OCI-LY1 (cell line): ENCODE data around the gene PRR5L.

Source experiments
- EZH2 ChIP-seq: fragments of 200-600 bp; sonication (generic), shearing (Covaris generic); IDR thresholded peaks from 2 replicates; pipeline ENCODE4 v1.8.0; 2017; ENCODE audit warnings: borderline replicate concordance, mixed run types, mild to moderate bottlenecking, antibody characterized with exemption, low read length, moderate library complexity, mixed read lengths
- TF ChIP-seq, protein P1 (sequence below): fragments of 200-600 bp; sonication (generic), shearing (Covaris generic); IDR thresholded peaks from 2 replicates; pipeline ENCODE4 v1.5.1; 2017; ENCODE audit warnings: mild to moderate bottlenecking, antibody characterized with exemption, low read length, moderate library complexity, mixed read lengths

DNA sequence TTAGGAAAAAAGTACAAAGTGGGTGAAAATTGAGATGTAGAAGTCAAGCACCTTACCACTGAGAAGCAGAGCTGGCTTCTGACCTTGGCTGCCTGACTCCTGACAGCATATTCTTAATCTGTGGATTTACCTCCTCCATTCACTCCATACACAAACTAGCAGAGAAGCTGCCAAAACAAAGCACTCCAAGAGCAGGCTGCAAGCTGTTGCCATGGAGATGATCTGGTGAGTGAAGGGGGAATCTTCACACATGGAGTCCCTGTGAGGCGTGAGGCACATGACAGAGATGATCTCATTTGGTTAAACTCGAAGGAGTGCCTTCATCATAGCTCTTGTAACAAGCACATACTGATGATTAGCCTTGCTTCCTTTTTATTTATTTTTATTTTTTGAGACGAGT, 23.0 kb upstream of the PRR5L start:
- TF ChIP-seq, protein P1, sequence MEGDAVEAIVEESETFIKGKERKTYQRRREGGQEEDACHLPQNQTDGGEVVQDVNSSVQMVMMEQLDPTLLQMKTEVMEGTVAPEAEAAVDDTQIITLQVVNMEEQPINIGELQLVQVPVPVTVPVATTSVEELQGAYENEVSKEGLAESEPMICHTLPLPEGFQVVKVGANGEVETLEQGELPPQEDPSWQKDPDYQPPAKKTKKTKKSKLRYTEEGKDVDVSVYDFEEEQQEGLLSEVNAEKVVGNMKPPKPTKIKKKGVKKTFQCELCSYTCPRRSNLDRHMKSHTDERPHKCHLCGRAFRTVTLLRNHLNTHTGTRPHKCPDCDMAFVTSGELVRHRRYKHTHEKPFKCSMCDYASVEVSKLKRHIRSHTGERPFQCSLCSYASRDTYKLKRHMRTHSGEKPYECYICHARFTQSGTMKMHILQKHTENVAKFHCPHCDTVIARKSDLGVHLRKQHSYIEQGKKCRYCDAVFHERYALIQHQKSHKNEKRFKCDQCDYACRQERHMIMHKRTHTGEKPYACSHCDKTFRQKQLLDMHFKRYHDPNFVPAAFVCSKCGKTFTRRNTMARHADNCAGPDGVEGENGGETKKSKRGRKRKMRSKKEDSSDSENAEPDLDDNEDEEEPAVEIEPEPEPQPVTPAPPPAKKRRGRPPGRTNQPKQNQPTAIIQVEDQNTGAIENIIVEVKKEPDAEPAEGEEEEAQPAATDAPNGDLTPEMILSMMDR, result no peak
- TF ChIP-seq EZH2, result no peak
